Glutamatergic neuron (in vitro differentiated cells): ENCODE results near the gene SPTBN1. TPM values are rescaled to one million over a fixed set of nuclear protein-coding genes. Genes with fewer than 3 reads are reported as not detected.

Source experiments
- DNase-seq: peaks from one replicate; pipeline ENCODE4 v3.0.0; 2022
- H3K27ac Mint-ChIP-seq: one replicate; pipeline ENCODE4 v1.8.0; 2020; ENCODE audit warnings: mild to moderate bottlenecking, mixed read lengths, inconsistent platforms; ENCODE audit not compliant: unreplicated experiment
- H3K27me3 Mint-ChIP-seq: one replicate; pipeline ENCODE4 v1.8.0; 2020; ENCODE audit warnings: mild to moderate bottlenecking, moderate library complexity, mixed read lengths, inconsistent platforms; ENCODE audit not compliant: unreplicated experiment
- H3K36me3 Mint-ChIP-seq: one replicate; pipeline ENCODE4 v1.8.0; 2020; ENCODE audit warnings: mild to moderate bottlenecking, mixed read lengths, inconsistent platforms; ENCODE audit not compliant: unreplicated experiment
- H3K4me1 Mint-ChIP-seq: one replicate; pipeline ENCODE4 v1.8.0; 2020; ENCODE audit warnings: mild to moderate bottlenecking, low read depth, mixed read lengths, inconsistent platforms; ENCODE audit not compliant: unreplicated experiment
- H3K4me3 Mint-ChIP-seq: one replicate; pipeline ENCODE4 v1.8.0; 2020; ENCODE audit warnings: mild to moderate bottlenecking, mixed read lengths, inconsistent platforms; ENCODE audit not compliant: unreplicated experiment
- H3K9me3 Mint-ChIP-seq: one replicate; pipeline ENCODE4 v1.8.0; 2020; ENCODE audit warnings: mild to moderate bottlenecking, moderate library complexity, mixed read lengths, inconsistent platforms; ENCODE audit not compliant: unreplicated experiment
- CTCF ChIP-seq: fragments of 200-600 bp; sonication (generic); IDR thresholded peaks from one replicate; pipeline ENCODE4 v1.5.0; 2021; ENCODE audit not compliant: partially characterized antibody, unreplicated experiment
- total RNA-seq: library from RNA; stranded (reverse); fragmentation: NEBNext Ultra II Directional; extraction: Animal tissue kit (Norgen Biotek cat#: 25700); gene quantifications from one replicate; pipeline ENCODE4 v1.2.1, GENCODE V29; 2021; ENCODE audit not compliant: unreplicated experiment

SPTBN1 gene
- total RNA-seq, 1 donor from 2014 or later: 385 TPM

- TF ChIP-seq CTCF: no peak
- H3K27ac Mint-ChIP-seq: no peak overlapping the region
- no peak for DNase-seq
- no peaks in the 10 kb centered on the region for H3K36me3 Mint-ChIP-seq
- no peak overlapping the region for H3K4me3 Mint-ChIP-seq
- H3K27me3 Mint-ChIP-seq: peaks cover 12% of the 10 kb centered on the region
- peaks cover 27% of the 10 kb centered on the region for H3K4me1 Mint-ChIP-seq
- H3K9me3 Mint-ChIP-seq: peaks cover 16% of the 10 kb centered on the region
Measured at GRCh38 chr2:54555318-54555837, 99.3 kb downstream of the SPTBN1 start.

GRCh38 chr2:54556621-54557121 lies 100.5 kb downstream of the SPTBN1 start:
- H3K4me3 Mint-ChIP-seq: peak overlapping the region; percentile 88
- TF ChIP-seq CTCF: no peak
- H3K27ac Mint-ChIP-seq: peak overlapping the region; percentile 38
- peaks cover 34% of the 10 kb centered on the region for H3K4me1 Mint-ChIP-seq
- peaks cover 16% of the 10 kb centered on the region for H3K9me3 Mint-ChIP-seq
- no peak for DNase-seq
- no peaks in the 10 kb centered on the region for H3K36me3 Mint-ChIP-seq
- H3K27me3 Mint-ChIP-seq: peaks cover 12% of the 10 kb centered on the region

- DNase-seq: no peak
- Mint-ChIP-seq H3K36me3 (no peaks in the 10 kb centered on the region), H3K4me1 (peaks cover 38% of the 10 kb centered on the region), H3K27ac (peak overlapping the region; percentile 78), H3K4me3 (peak overlapping the region; percentile 88), H3K9me3 (peaks cover 16% of the 10 kb centered on the region), H3K27me3 (peaks cover 9% of the 10 kb centered on the region)
- no peak for TF ChIP-seq CTCF
Measured at GRCh38 chr2:54557211-54557600, 101.1 kb downstream of the SPTBN1 start.

DNA sequence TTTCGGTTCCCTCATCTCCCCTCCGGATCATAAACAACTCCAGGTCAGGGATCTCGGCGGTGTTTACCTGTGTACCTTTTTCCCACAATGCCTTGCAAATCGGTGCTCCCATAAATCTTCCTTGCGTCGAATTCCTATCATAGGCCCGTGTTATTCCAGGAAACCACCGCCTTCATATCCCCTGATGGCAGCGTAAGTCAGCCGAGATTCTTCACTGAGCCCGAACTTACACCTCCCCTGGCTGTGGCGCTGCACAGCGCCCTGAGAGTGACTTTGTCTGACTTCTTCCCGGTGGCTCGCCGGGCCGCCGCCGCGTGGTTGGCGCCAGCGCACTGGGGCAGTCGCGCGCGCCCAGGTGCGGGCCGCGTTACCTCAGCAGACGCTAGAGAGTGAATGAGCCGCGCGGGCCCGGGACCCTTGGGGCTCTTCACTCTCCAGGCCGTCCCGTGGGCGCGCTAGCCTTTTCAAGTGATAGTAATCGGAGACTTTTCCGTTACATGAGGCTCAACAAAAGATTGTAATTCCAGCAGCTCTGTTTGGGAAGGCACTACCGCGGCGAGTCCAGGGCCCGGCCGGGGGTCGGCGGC lies 101.6 kb downstream of the SPTBN1 start:
- Mint-ChIP-seq H3K36me3 (no peaks in the 10 kb centered on the region), H3K27ac (peak overlapping the region; percentile 78), H3K9me3 (peaks cover 16% of the 10 kb centered on the region), H3K27me3 (peaks cover 9% of the 10 kb centered on the region), H3K4me3 (peak overlapping the region; percentile 88), H3K4me1 (peaks cover 39% of the 10 kb centered on the region)
- DNase-seq: peak; percentile 63
- TF ChIP-seq CTCF: no peak
